HepG2 (cell line): Measurements from ENCODE around the gene PDGFB. TPM values are rescaled to one million over a fixed set of nuclear protein-coding genes. Genes with fewer than 3 reads are reported as not detected.

ENCODE experiments used
- AKNA ChIP-seq: sonication (generic); formaldehyde crosslinking; IDR thresholded peaks from 2 replicates; pipeline ENCODE4 v1.4.0; 2020; ENCODE audit warnings: missing genetic modification reagents, borderline replicate concordance
- ATF3 ChIP-seq: sonication (generic); formaldehyde crosslinking; IDR thresholded peaks from 2 replicates; pipeline ENCODE4 v1.4.0; 2020; ENCODE audit warnings: missing genetic modification reagents
- CHCHD3 ChIP-seq: sonication (generic); formaldehyde crosslinking; IDR thresholded peaks from 2 replicates; pipeline ENCODE4 v1.8.0; 2022; ENCODE audit warnings: mild to moderate bottlenecking, missing genetic modification reagents, moderate library complexity
- CSRNP1 ChIP-seq: sonication (generic); formaldehyde crosslinking; IDR thresholded peaks from 2 replicates; pipeline ENCODE4 v1.8.1; 2023; ENCODE audit warnings: mild to moderate bottlenecking, missing genetic modification reagents
- GABPA ChIP-seq, 2 experiments: IDR thresholded peaks; 2 replicates each; pipeline ENCODE4 v1.6.1; 2011 to 2016; ENCODE audit warnings: low read depth in 2 of 2, low read length in 1 of 2, missing biosample characterization in 1 of 2, missing genetic modification characterization in 1 of 2
- HOXD1 ChIP-seq: sonication (generic); formaldehyde crosslinking; IDR thresholded peaks from 2 replicates; pipeline ENCODE4 v1.5.0; 2020; ENCODE audit warnings: missing genetic modification reagents
- KDM5B ChIP-seq: sonication (generic); formaldehyde crosslinking; IDR thresholded peaks from 2 replicates; pipeline ENCODE4 v1.4.0; 2020; ENCODE audit warnings: missing genetic modification reagents, mild to moderate bottlenecking, borderline replicate concordance
- SOX5 ChIP-seq: IDR thresholded peaks from 2 replicates; pipeline ENCODE4 v1.6.1; 2016; ENCODE audit warnings: borderline replicate concordance
- THRA ChIP-seq: sonication (generic); formaldehyde crosslinking; IDR thresholded peaks from 2 replicates; pipeline ENCODE4 v1.4.0; 2020; ENCODE audit warnings: missing genetic modification reagents, borderline replicate concordance
- ZBTB2 ChIP-seq: sonication (generic); formaldehyde crosslinking; IDR thresholded peaks from 2 replicates; pipeline ENCODE4 v1.8.0; 2022; ENCODE audit warnings: low read depth, missing genetic modification reagents
- ZBTB21 ChIP-seq: sonication (generic); formaldehyde crosslinking; IDR thresholded peaks from 2 replicates; pipeline ENCODE4 v1.4.0; 2020; ENCODE audit warnings: missing genetic modification reagents
- ZBTB38 ChIP-seq: sonication (generic); formaldehyde crosslinking; IDR thresholded peaks from 2 replicates; pipeline ENCODE4 v1.5.1; 2020; ENCODE audit warnings: mild to moderate bottlenecking, missing genetic modification reagents
- ZBTB46 ChIP-seq: sonication (generic); formaldehyde crosslinking; IDR thresholded peaks from 2 replicates; pipeline ENCODE4 v1.4.0; 2020; ENCODE audit warnings: mild to moderate bottlenecking, missing genetic modification reagents, borderline replicate concordance
- ZFP41 ChIP-seq: sonication (generic); formaldehyde crosslinking; IDR thresholded peaks from 2 replicates; pipeline ENCODE4 v1.4.0; 2020; ENCODE audit warnings: mild to moderate bottlenecking, missing genetic modification reagents, borderline replicate concordance
- ZNF615 ChIP-seq: sonication (generic); formaldehyde crosslinking; IDR thresholded peaks from 2 replicates; pipeline ENCODE4 v1.5.0; 2020; ENCODE audit warnings: mild to moderate bottlenecking, missing genetic modification reagents, borderline replicate concordance
- ZNF660 ChIP-seq: sonication (generic); formaldehyde crosslinking; IDR thresholded peaks from 2 replicates; pipeline ENCODE4 v1.5.1; 2020; ENCODE audit warnings: mild to moderate bottlenecking, low read depth, missing genetic modification reagents, borderline replicate concordance
- ZNF776 ChIP-seq: sonication (generic); formaldehyde crosslinking; IDR thresholded peaks from 2 replicates; pipeline ENCODE4 v1.4.0; 2020; ENCODE audit warnings: mild to moderate bottlenecking, missing genetic modification reagents
- polyA plus RNA-seq, 8 experiments: library from polyadenylated mRNA; depleted of rRNA in 3 of 8; stranded (reverse) in 7 of 8; unstranded in 1 of 8; fragments of >200 nt; fragmentation: Illumina TruSeq in 4 of 8; extraction: Trizol in 4 of 8; gene quantifications; 2 replicates each; pipeline versions ENCODE4 v1.2.1 to v1.2.3, GENCODE V29; 2011 to 2016; ENCODE audit warnings: low read depth in 4 of 8, missing spikeins in 1 of 8, mixed read lengths in 1 of 8; ENCODE audit not compliant: insufficient read depth in 1 of 8
- total RNA-seq, 5 experiments: library from RNA; depleted of rRNA; stranded (reverse); fragments of >200 nt; fragmentation: Illumina TruSeq; extraction: Trizol; gene quantifications; 2 replicates each; pipeline ENCODE4 v1.2.3, GENCODE V29; 2016; ENCODE audit warnings: low read depth in 1 of 5

The PDGFB gene
- total and polyA plus RNA-seq, 2 of the 13 experiments (the other 11 are each of a cell fraction or from before 2014, with no cell fraction given) = 1.4 to 10.1 TPM

- peak; percentile 16; the same call in 1 of the 2 replicates for TF ChIP-seq ZBTB46 (CRISPR knock-in tag)
- 0 out of 2 replicates have a peak, but pooled peaks have one; percentile 42 for TF ChIP-seq ZNF776 (CRISPR knock-in tag)
- TF ChIP-seq THRA (CRISPR knock-in tag) = peak; percentile 75; the same call in 1 of the 2 replicates
- TF ChIP-seq ZFP41 (CRISPR knock-in tag) = 0 out of 2 replicates have a peak, but pooled peaks have one; percentile 32
- TF ChIP-seq ZNF615 (CRISPR knock-in tag) = no peak
- no peak for TF ChIP-seq CSRNP1 (CRISPR knock-in tag)
- TF ChIP-seq ZBTB21 (CRISPR knock-in tag) = 0 out of 2 replicates have a peak, but pooled peaks have one; percentile 16
- TF ChIP-seq ATF3 (CRISPR knock-in tag) = peak; percentile 31; the same call in 1 of the 2 replicates
- TF ChIP-seq GABPA (IDR thresholded peaks at IDR 0.05; ENCODE audit: low read depth, low read length) = no peak
- no peak for TF ChIP-seq GABPA (CRISPR knock-in tag; IDR thresholded peaks at IDR 0.05; ENCODE audit: low read depth)
- no peak for TF ChIP-seq ZBTB38 (CRISPR knock-in tag)
- no peak for TF ChIP-seq HOXD1 (CRISPR knock-in tag)
- no peak for TF ChIP-seq CHCHD3 (CRISPR knock-in tag)
- no peak for TF ChIP-seq SOX5 (CRISPR knock-in tag)
- no peak for TF ChIP-seq ZBTB2 (CRISPR knock-in tag)
- TF ChIP-seq ZNF660 (CRISPR knock-in tag) = no peak
- peak; percentile 71; the same call in 1 of the 2 replicates for TF ChIP-seq KDM5B (CRISPR knock-in tag)
- TF ChIP-seq AKNA (CRISPR knock-in tag) = no peak
Observed at GRCh38 chr22:39290724-39291161, 46.0 kb upstream of the PDGFB start (continued).
